Measurements from ENCODE around the gene RSBN1.

RSBN1 gene

GRCh38 chr1:113811156-113811887 is 954 bp downstream of the RSBN1 start:
- DNase-seq = peak; percentile 33

- DNase-seq = no peak
Observed at GRCh38 chr1:113809670-113810602, 2.3 kb downstream of the RSBN1 start.

DNA sequence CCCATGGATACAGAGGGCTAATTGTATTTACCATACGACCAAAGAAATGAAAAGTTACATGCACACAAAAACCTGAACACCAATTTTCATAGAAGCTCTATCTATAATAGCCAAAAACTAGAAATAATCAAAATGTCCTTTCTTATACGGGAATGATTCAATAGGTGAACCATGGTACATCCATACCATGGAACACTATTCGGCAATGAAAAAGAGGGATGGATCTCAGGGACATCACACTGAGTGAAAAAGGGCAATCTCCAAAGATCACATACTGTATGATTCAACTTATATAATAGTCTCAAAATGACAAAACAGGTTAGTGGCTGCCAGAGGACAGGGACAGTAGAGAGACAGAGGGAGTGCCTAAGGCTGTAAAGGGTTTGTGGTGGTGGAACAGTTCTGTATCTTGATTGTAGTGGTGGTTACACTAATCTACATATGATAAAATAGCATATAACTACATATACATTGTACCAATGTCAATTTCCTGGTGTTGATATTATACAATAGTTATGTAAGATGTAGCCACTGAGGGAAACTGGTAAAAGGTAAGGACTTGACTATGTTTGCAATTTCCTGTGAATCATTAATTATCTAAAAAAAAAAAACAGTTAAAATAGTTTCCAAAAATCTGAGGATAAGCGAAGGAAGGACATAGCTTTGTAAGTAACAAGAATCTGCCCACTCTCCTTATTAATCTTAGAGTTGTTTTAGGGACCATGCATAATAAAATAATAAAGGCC is 3.7 kb downstream of the RSBN1 start:
- no peak for DNase-seq

DNA sequence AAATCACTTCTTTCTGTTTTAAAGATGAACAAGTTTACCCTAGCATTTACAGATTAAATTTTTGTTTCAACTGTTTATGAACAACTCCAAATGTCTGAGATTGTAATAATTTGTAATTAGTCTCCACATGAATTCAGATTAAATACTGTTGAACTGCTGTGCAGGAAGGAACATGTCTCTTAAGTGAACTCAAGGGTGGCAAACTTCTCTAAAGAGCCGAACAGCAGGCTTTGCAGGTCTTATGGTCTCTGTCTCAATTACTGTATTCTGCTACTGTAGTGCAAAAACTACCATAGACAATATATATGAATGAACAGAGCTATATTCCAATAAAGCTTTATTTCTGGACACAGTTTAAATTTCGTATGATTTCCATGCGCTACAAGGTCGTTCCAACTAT is 6.6 kb downstream of the RSBN1 start:
- no peak for DNase-seq

DNA sequence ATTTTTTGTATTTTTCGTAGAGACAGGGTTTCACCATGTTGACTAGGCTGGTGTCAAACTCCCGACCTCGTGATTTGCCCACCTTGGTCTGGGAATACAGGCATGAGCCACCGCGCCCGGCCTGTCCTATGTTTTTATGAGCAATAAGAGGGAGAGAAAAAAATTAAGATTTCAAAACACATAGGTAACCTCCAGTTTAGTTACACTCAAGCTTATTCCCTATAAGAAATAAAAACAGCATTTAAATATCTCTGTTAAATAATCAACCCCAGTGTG is 7.1 kb downstream of the RSBN1 start:
- no peak for DNase-seq

DNA sequence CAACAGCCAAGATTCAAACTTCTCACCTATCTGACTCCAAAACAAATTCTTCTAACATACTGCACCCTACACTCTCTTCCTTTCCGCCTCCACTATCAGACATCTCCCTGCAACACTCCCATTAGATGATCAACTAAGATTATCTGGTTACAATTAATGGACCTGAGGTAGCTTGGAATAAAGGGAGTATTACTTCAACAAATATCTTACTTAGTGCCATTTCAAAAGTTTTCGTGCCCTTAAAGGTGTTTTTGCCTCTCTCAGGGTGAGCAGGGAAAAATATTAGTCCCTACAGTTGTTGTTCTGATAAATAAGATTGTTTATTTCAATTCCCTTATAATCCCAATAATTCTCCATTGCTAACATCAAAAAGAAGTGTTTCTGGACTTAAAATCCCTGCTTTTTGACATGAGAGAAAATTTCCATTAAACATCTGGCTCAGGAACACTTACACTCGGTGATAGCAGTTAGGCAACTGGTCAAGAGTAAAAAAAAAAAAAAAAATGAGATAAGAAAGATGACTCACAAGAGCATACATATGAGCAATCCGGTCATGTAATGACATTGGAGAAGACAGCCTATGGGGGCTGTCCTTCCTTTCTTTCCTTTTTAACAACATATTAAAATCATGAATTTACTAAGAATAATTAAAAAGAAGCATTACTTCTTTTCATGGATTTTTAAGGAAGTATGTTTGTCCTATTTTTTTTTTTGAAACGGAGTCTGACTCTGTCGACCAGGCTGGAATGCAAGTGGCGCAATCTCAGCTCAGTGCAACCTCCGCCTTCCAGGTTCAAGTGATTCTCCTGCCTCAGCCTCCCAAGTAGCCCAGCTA is 7.6 kb downstream of the RSBN1 start:
- no peak for DNase-seq

- no peak for DNase-seq
Observed at GRCh38 chr1:113802367-113803007, 9.8 kb downstream of the RSBN1 start.

- no peak for DNase-seq
Observed at GRCh38 chr1:113800487-113800886, 11.8 kb downstream of the RSBN1 start.

DNA sequence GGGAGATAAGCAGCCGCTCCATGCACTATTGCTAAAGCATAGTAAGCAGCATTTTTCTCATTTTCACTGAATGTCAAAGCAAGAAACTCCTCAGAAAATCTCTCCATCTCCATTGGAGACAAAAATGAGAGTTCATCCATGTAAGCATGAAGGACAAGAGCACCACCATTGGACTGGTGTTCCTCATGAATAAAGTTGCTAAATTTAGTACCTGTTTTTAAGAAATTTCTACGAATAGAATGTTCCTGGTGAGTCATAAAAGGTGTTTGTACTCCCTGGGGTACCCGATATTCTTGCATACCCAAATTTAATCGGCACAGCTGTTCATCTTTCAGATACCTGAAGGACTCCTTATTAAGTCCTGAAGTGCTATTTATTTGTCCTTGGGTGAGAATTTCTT is 14.8 kb downstream of the RSBN1 start:
- no peak for DNase-seq

GRCh38 chr1:113793878-113794834 is 18.1 kb downstream of the RSBN1 start:
- no peak for DNase-seq

- no peak for DNase-seq
Observed at GRCh38 chr1:113792986-113793385, 19.3 kb downstream of the RSBN1 start.

DNA sequence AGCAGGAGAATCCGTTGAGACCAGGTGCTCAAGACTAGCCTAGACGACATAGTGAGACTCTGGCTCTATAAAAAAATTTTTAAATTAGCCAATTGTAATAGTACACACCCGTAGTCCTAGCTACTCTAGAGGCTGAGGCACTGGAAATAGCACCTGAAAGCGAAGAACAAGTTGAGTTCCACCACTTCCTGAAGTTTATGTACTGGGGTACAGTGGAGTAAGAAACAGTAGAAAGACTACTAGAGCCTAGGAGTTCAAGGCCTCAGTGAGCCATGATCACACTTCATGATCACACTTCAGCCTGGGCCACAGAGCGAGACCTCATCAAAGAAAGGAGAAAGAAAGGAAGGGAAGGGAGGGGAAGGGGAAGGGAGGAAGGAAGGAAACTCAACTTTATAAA is 19.8 kb downstream of the RSBN1 start:
- peak; percentile 35 for DNase-seq

DNA sequence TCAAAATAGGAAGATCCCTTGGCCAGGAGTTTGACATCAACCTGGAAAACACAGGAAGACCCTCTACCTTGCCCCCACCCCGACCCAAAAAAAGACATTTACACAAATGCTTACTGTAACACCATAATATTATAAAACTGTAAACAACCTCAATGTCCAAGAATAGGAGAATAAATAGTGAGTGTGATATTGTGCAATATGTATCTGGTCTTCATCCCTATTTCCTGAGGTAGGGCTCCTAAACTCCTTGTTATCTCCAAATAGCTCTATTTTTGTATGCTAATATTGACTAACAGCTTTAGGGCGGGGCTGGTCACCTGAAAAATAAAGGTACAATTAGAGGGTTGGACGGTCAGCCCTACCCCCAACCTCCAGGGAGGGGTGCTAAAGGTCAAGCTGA is 23.5 kb downstream of the RSBN1 start:
- DNase-seq = no peak

- DNase-seq = no peak
Observed at GRCh38 chr1:113787663-113788062, 24.6 kb downstream of the RSBN1 start.

- DNase-seq = no peak
Observed at GRCh38 chr1:113786069-113786468, 26.2 kb downstream of the RSBN1 start.

DNA sequence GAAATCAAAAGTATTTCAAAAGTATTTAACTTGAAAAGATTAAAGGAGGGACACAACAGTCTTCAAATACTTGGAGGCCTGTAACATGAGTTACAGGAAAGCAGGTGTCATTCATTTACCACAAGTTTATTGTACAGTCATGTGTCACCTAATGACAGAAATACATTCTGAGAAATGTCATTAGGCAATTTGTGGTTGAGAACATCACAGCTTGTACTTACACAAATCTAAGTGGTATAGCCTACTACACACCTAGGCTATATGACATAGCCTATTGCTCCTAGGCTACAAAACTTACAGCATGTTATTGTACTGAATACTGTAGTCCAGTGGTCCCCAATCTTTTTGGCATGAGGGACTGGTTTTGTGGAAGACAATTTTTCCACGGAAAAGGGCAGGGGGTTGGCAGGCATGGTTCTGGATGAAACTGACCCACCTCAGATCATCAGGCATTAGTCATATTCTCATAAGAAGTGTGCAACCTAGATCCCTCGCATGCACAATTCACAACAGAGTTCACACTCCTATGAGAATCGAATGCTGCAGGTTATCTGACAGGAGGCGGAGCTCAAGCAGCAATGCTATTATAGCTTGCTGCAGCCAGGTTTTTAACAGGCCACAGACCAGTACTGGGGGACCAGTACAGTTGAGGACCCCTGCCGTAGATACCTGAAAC is 28.0 kb downstream of the RSBN1 start:
- DNase-seq = peak; percentile 70

- DNase-seq = peak; percentile 79
Observed at GRCh38 chr1:113783254-113784103, 28.8 kb downstream of the RSBN1 start.

- no peak for DNase-seq
Observed at GRCh38 chr1:113782406-113782805, 29.9 kb downstream of the RSBN1 start.

DNA sequence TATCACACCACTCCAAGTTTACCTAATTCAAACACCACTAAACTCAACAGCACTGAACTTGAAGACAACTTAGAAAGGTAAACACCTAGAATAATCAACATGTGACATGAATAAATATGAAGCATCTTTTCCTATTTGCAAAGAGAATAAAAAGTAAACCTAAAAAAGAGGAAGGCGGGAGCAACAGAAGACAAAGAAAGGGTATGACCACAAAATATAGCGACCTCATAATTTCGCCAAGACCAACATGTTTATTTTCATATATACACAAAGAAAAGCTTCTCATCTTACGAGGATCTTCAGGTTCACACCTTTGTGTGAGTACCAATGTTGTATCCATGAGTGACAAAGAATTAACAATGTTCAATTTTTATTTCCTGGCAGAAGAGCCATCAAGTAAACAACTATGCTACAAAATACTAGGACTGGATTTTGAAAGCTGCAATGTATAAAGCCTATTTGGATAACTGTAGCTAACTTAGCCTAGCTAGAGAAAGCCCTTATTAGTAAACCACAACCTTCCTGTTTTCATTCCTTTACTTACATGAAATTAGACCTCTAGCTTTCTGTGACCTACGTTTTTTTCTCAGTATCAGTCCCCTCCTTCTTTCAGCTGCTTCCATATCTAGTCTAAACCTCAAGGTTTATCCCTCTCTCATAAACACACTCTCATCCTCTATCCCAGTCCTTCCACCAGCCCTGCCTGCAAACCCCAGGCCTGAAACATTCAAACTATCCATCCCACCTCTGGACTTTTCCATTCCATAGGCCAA is 31.7 kb downstream of the RSBN1 start:
- DNase-seq = peak; percentile 44
